ENCODE measurements around the gene SEMA3F. TPM values are rescaled to one million over a fixed set of nuclear protein-coding genes. Genes with fewer than 3 reads are reported as not detected.
A peak's percentile ranks its signal among the peaks of the same experiment; 100 is the strongest.

The SEMA3F gene
- total and polyA plus RNA-seq, 2 of the 4 experiments (the other 2 are of a cell fraction), result 7.3 to 23.3 TPM

DNA sequence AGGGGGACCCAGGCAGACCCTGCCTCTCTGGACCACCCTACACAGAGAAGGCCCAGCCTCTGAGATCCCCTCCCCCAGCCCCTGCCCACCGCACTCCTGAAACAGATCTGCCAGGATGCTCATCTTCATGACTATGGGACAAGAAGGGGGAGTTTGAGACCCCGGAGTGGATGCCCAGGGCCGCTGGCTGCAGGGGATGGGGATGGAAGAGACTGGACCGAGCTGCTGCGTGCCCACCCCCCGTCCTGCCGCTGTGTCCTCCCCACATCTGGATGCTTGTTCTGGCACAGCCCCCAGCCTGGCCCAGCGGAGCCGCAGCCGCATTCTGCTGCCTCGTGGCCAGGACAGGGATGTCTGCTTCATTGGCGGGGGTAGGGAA is 30.3 kb upstream of the SEMA3F start:
- Histone ChIP-seq H3K9me1 (ENCODE audit: insufficient read depth, low read length) (peaks cover 20% of the 10 kb centered on the region; the same call in 1 of the 2 replicates), H3K14ac (replicated peaks; ENCODE audit: low read depth, low read length) (0 out of 2 replicates have a peak overlapping the region, but pooled peaks have one; percentile 17), H3K4ac (ENCODE audit: low read depth, low read length) (peak overlapping the region; percentile 72), H3K18ac (ENCODE audit: low read depth, low read length) (peak overlapping the region; percentile 24), H3K79me1 (ENCODE audit: low read depth in 1 of 2, low read length in 2 of 2) (peaks cover 0 to 12% of the 10 kb centered on the region in 2 experiments; a peak in 1 of 4 replicates), H3K27me3 (ENCODE audit: control insufficient read depth, insufficient read depth, low read length) (no peaks in the 10 kb centered on the region), H3K4me1 (ENCODE audit: control insufficient read depth, insufficient read depth, low read length) (peaks cover 31% of the 10 kb centered on the region), H4K91ac (ENCODE audit: insufficient read depth, low read depth, low read length) (peak overlapping the region; percentile 62), H3K23ac (ENCODE audit: low read depth, low read length) (no peak overlapping the region), H2AFZ (replicated peaks; ENCODE audit: low read length, poor library complexity) (peak overlapping the region; percentile 86), H2AK9ac (replicated peaks; ENCODE audit: low read depth, low read length, poor library complexity) (peak overlapping the region; percentile 93), H2BK5ac (ENCODE audit: low read depth, low read length, poor library complexity, severe bottlenecking) (peak overlapping the region; percentile 3), H4K20me1 (ENCODE audit: insufficient read depth, low read length) (peaks cover 25% of the 10 kb centered on the region), H3K27ac (ENCODE audit: insufficient read depth, low read length) (peak overlapping the region; percentile 27; the same call in 1 of the 2 replicates), H2AK5ac (ENCODE audit: low read depth, low read length) (0 out of 2 replicates have a peak overlapping the region, but pooled peaks have one; percentile 17), H3K36me3 (ENCODE audit: control insufficient read depth, insufficient read depth, low read length) (peaks cover 14% of the 10 kb centered on the region), H2BK15ac (ENCODE audit: low read depth, low read length) (peak overlapping the region; percentile 88; the same call in 2 of the 3 replicates), H3K9me3 (ENCODE audit: control insufficient read depth, insufficient read depth, low read length) (no peaks in the 10 kb centered on the region), H2BK20ac (ENCODE audit: low read depth, low read length) (no peak overlapping the region; the same call in 1 of the 2 replicates), H2BK120ac (ENCODE audit: low read depth, low read length) (peak overlapping the region; percentile 63), H4K8ac (ENCODE audit: low read depth in 2 of 2, low read length in 2 of 2) (peak overlapping the region; percentile 47 to 73; a peak in 2 of 4 replicates), H4K5ac (ENCODE audit: low read depth, low read length) (peak overlapping the region; percentile 58), H3K9ac (ENCODE audit: low read depth, low read length) (no peak overlapping the region), H3K4me3 (ENCODE audit: insufficient read depth, low read depth, low read length) (no peak overlapping the region), H3K56ac (ENCODE audit: extremely low read depth, insufficient read depth, low read length) (no peak overlapping the region), H3K4me2 (ENCODE audit: low read depth, low read length) (no peak overlapping the region)
- ChIA-PET POLR2A (ENCODE audit: unreplicated experiment) (no interaction called here), CTCF (no interaction called here)
- no TSS peak for BruUV-seq (replicated peaks)
- ATAC-seq (ENCODE audit: low read depth) (no peak), DNase-seq (no peak)
- dilution Hi-C loops (cut with HindIII; ENCODE audit: low sequenced_read_pairs, unreplicated experiment) (no loop called here), intact Hi-C loops (cut with micrococcal nuclease) (no loop called here), in situ Hi-C loops (cut with MboI; ENCODE audit: low sequenced_read_pairs) (loop anchor here (5.0 kb wide), 1 partner anchor 58 kb away; no protein-coding TSS in a partner anchor)
- WGBS, 2 experiments (ENCODE audit: extremely low coverage in 2 of 2, insufficient read length in 1 of 2), result 17% methylated on average over 7 of the region's 12 CpGs; no CpG with 5 or more reads in 1 of the 2 experiments
- TF ChIP-seq POLR2A (IDR thresholded peaks at IDR 0.05; ENCODE audit: low read depth, low read length) (no peak), NFE2L2 (IDR thresholded peaks at IDR 0.05; ENCODE audit: low read depth, low read length) (no peak)
